H1 (cell line): ENCODE results near the gene HELZ2. TPM values are rescaled to one million over a fixed set of nuclear protein-coding genes. Genes with fewer than 3 reads are reported as not detected.
A peak's percentile ranks its signal among the peaks of the same experiment; 100 is the strongest.

Experiments used
- CTCF ChIA-PET: fragments of 300-600 bp; sonication (Branson Sonifier 250); formaldehyde crosslinking; loops from one replicate; lab custom pipeline; 2021; ENCODE audit not compliant: partially characterized antibody; lab: Charles Lee
- POLR2A ChIA-PET: fragments of 300-600 bp; sonication (Branson Sonifier 250); formaldehyde crosslinking; loops from one replicate; lab custom pipeline; 2021; ENCODE audit warnings: inconsistent platforms; ENCODE audit not compliant: partially characterized antibody; lab: Charles Lee
- DNase-seq, 2 experiments: peaks; one replicate each; pipeline versions ENCODE4 v3.0.0 to v3.0.0-alpha.2; 2010 to 2022; ENCODE audit warnings: low spot score in 2 of 2, low read depth in 1 of 2, mixed read lengths in 1 of 2
- FAIRE-seq: peaks from 2 replicates; lab custom pipeline; 2011; peaks lifted over from hg19 to GRCh38; lab: Jason Lieb, UNC
- H2AFZ ChIP-seq: 2 replicates; pipeline ENCODE4 v1.8.1; 2012; ENCODE audit warnings: low read length, inconsistent platforms
- H2AK5ac ChIP-seq: 2 replicates; pipeline ENCODE4 v1.6.1; 2013; ENCODE audit warnings: low read depth, low read length
- H2BK120ac ChIP-seq: replicated peaks from 2 replicates; pipeline ENCODE3; 2013; ENCODE audit warnings: low read depth, low read length, inconsistent platforms
- H2BK12ac ChIP-seq: 2 replicates; pipeline ENCODE4 v1.6.1; 2013; ENCODE audit warnings: low read depth, low read length
- H2BK15ac ChIP-seq: 2 replicates; pipeline ENCODE4 v1.6.1; 2013; ENCODE audit warnings: low read length
- H2BK20ac ChIP-seq: 2 replicates; pipeline ENCODE4 v1.6.1; 2013; ENCODE audit warnings: low read length
- H2BK5ac ChIP-seq: 2 replicates; pipeline ENCODE4 v1.6.1; 2013; ENCODE audit warnings: low read depth, low read length
- H3K14ac ChIP-seq: 2 replicates; pipeline ENCODE4 v1.6.1; 2013; ENCODE audit warnings: inconsistent platforms; ENCODE audit not compliant: insufficient read length
- H3K18ac ChIP-seq: 2 replicates; pipeline ENCODE4 v1.6.1; 2013; ENCODE audit warnings: low read length; ENCODE audit errors: extremely low read depth
- H3K23ac ChIP-seq: 2 replicates; pipeline ENCODE4 v1.6.1; 2013; ENCODE audit warnings: inconsistent platforms; ENCODE audit not compliant: insufficient read length
- H3K23me2 ChIP-seq: 2 replicates; pipeline ENCODE4 v1.6.1; 2013; ENCODE audit warnings: low read depth, low read length
- H3K27ac ChIP-seq: 2 replicates; pipeline ENCODE4 v1.6.1; 2011; ENCODE audit warnings: low read depth, low read length, inconsistent platforms
- H3K27me3 ChIP-seq, 4 experiments: replicated peaks in 1 of 4; 1 replicate in 1 of 4; 2 replicates in 3 of 4; pipeline versions ENCODE4 v1.6.1 to v1.8.1; 2011 to 2013; ENCODE audit warnings: low read length in 3 of 4, mild to moderate bottlenecking in 3 of 4, inconsistent platforms in 2 of 4, mixed read lengths in 2 of 4, moderate library complexity in 1 of 4; ENCODE audit not compliant: control insufficient read depth in 3 of 4, insufficient read depth in 3 of 4; ENCODE audit errors: extremely low read depth in 1 of 4
- H3K36me3 ChIP-seq, 4 experiments: 2 replicates each; pipeline versions ENCODE4 v1.6.1 to v1.8.1; 2011 to 2013; ENCODE audit warnings: mild to moderate bottlenecking in 4 of 4, low read length in 3 of 4, moderate library complexity in 2 of 4, control low read depth in 1 of 4, inconsistent platforms in 1 of 4; ENCODE audit not compliant: insufficient read depth in 4 of 4, control insufficient read depth in 2 of 4
- H3K4ac ChIP-seq: replicated peaks from 2 replicates; pipeline ENCODE3; 2013; ENCODE audit warnings: low read length, low read depth, mixed read lengths, inconsistent platforms; ENCODE audit not compliant: insufficient read length
- H3K4me1 ChIP-seq, 4 experiments: replicated peaks in 1 of 4; 1 replicate in 1 of 4; 2 replicates in 3 of 4; pipeline versions ENCODE4 v1.6.1 to v1.8.1; 2011 to 2013; ENCODE audit warnings: low read length in 3 of 4, inconsistent platforms in 2 of 4, mixed read lengths in 1 of 4; ENCODE audit not compliant: insufficient read depth in 4 of 4, control insufficient read depth in 3 of 4
- H3K4me2 ChIP-seq, 2 experiments: 2 replicates each; pipeline versions ENCODE4 v1.6.1 to v1.8.1; 2011 to 2013; ENCODE audit warnings: low read depth in 2 of 2, low read length in 2 of 2, control low read depth in 1 of 2, inconsistent platforms in 1 of 2, mild to moderate bottlenecking in 1 of 2; ENCODE audit not compliant: insufficient read depth in 1 of 2
- H3K4me3 ChIP-seq, 4 experiments: fragments of 200-600, 300-600 bp in 1 of 4; sonication (generic), shearing (Covaris generic), sonication (Bioruptor Twin) in 1 of 4; 2 replicates each; pipeline versions ENCODE4 v1.5.1 to v1.8.1; 2011 to 2016; ENCODE audit warnings: low read length in 4 of 4, low read depth in 3 of 4, control low read depth in 2 of 4, inconsistent platforms in 2 of 4, mild to moderate bottlenecking in 2 of 4, mixed read lengths in 1 of 4, moderate library complexity in 1 of 4; ENCODE audit not compliant: insufficient read depth in 2 of 4; ENCODE audit errors: extremely low read depth in 1 of 4
- H3K56ac ChIP-seq: replicated peaks from 2 replicates; pipeline ENCODE3; 2013; ENCODE audit warnings: low read depth, mild to moderate bottlenecking, mixed read lengths, low read length, inconsistent platforms; ENCODE audit not compliant: insufficient read length
- H3K79me1 ChIP-seq: 2 replicates; pipeline ENCODE4 v1.6.1; 2013; ENCODE audit warnings: low read depth, low read length, control low read depth
- H3K79me2 ChIP-seq, 2 experiments: 2 replicates each; pipeline versions ENCODE4 v1.6.1 to v1.8.1; 2012 to 2013; ENCODE audit warnings: low read length in 2 of 2, mild to moderate bottlenecking in 2 of 2, inconsistent platforms in 1 of 2; ENCODE audit not compliant: insufficient read depth in 2 of 2, control insufficient read depth in 1 of 2
- H3K9ac ChIP-seq, 4 experiments: replicated peaks in 1 of 4; 1 replicate in 1 of 4; 2 replicates in 3 of 4; pipeline versions ENCODE4 v1.6.1 to v1.8.1; 2011 to 2013; ENCODE audit warnings: low read depth in 3 of 4, low read length in 3 of 4, control low read depth in 2 of 4, mild to moderate bottlenecking in 2 of 4, moderate library complexity in 2 of 4, inconsistent platforms in 1 of 4; ENCODE audit errors: extremely low read depth in 1 of 4
- H3K9me3 ChIP-seq, 2 experiments: 2 replicates each; pipeline versions ENCODE4 v1.6.1 to v1.8.1; 2012 to 2013; ENCODE audit warnings: mild to moderate bottlenecking in 2 of 2, moderate library complexity in 2 of 2, control low read depth in 1 of 2, inconsistent platforms in 1 of 2, low read depth in 1 of 2, low read length in 1 of 2, mixed read lengths in 1 of 2; ENCODE audit not compliant: insufficient read depth in 2 of 2
- H4K20me1 ChIP-seq, 2 experiments: replicated peaks in 1 of 2; 2 replicates each; pipeline versions ENCODE3 to v1.8.1; 2011 to 2013; ENCODE audit warnings: inconsistent platforms in 2 of 2, low read length in 2 of 2, mild to moderate bottlenecking in 1 of 2; ENCODE audit not compliant: insufficient read depth in 2 of 2, control insufficient read depth in 1 of 2
- H4K5ac ChIP-seq: 2 replicates; pipeline ENCODE4 v1.6.1; 2013; ENCODE audit warnings: low read length, low read depth, mixed read lengths, inconsistent platforms; ENCODE audit not compliant: insufficient read length
- H4K8ac ChIP-seq: 2 replicates; pipeline ENCODE4 v1.8.0; 2013; ENCODE audit warnings: mild to moderate bottlenecking, moderate library complexity, low read length, inconsistent platforms; ENCODE audit not compliant: insufficient read depth; ENCODE audit errors: extremely low read depth
- H4K91ac ChIP-seq: replicated peaks from 2 replicates; pipeline ENCODE3; 2013; ENCODE audit warnings: low read length, mixed read lengths, inconsistent platforms; ENCODE audit not compliant: insufficient read length
- CBX8 ChIP-seq: fragments of 300-800, 300-1000 bp; sonication (generic); IDR thresholded peaks from 2 replicates; pipeline ENCODE4 v1.7.1; 2016; ENCODE audit warnings: low read depth, low read length, borderline replicate concordance
- CHD1 ChIP-seq: IDR thresholded peaks from 2 replicates; pipeline ENCODE4 v1.6.1; 2012; ENCODE audit warnings: low read depth, low read length, improper control_type of control experiment
- CREB1 ChIP-seq: IDR thresholded peaks from 2 replicates; pipeline ENCODE4 v1.6.1; 2012; ENCODE audit warnings: inconsistent platforms
- CTBP2 ChIP-seq: IDR thresholded peaks from 2 replicates; pipeline ENCODE4 v1.7.0; 2011; ENCODE audit warnings: borderline replicate concordance, mild to moderate bottlenecking, moderate library complexity, mixed read lengths, low read length; ENCODE audit not compliant: insufficient read depth, insufficient read length
- JUN ChIP-seq: IDR thresholded peaks from 2 replicates; pipeline ENCODE4 v1.6.1; 2011; ENCODE audit warnings: low read depth, mild to moderate bottlenecking, improper control_type of control experiment, low read length
- PHF8 ChIP-seq: fragments of 200-600 bp; sonication (generic); conservative IDR thresholded peaks from 2 replicates; pipeline ENCODE4 v1.7.1; 2012; ENCODE audit warnings: low read depth, mild to moderate bottlenecking, inconsistent platforms, low read length, moderate library complexity
- POLR2A ChIP-seq, 2 experiments: IDR thresholded peaks; 1 replicate in 1 of 2; 2 replicates in 1 of 2; pipeline ENCODE4 v1.6.1; 2011; ENCODE audit warnings: low read depth in 2 of 2, low read length in 2 of 2, mild to moderate bottlenecking in 2 of 2; ENCODE audit errors: control extremely low read depth in 1 of 2
- SUZ12 ChIP-seq: fragments of 200-600 bp; sonication (generic); IDR thresholded peaks from 2 replicates; pipeline ENCODE4 v1.6.1; 2012; ENCODE audit warnings: mild to moderate bottlenecking, inconsistent platforms, low read length, moderate library complexity, mixed read lengths
- TEAD4 ChIP-seq: IDR thresholded peaks from 2 replicates; pipeline ENCODE4 v1.6.1; 2012; ENCODE audit warnings: low read depth, low read length, inconsistent platforms, mixed read lengths
- WGBS, 2 experiments: shearing (Covaris generic) in 1 of 2; methylation state at CpG; one replicate each; pipeline versions ENCODE4 v1.1.6 to v1.1.7; 2013 to 2015; ENCODE audit warnings: low lambda C conversion rate in 2 of 2, mixed read lengths in 2 of 2, inconsistent platforms in 1 of 2, low coverage in 1 of 2, missing lambda C conversion rate in 1 of 2; ENCODE audit not compliant: insufficient replicate concordance in 2 of 2, insufficient coverage in 1 of 2, insufficient read length in 1 of 2; ENCODE audit errors: extremely low coverage in 1 of 2, missing lambda C conversion rate in 1 of 2; 5-methylcytosine and 5-hydroxymethylcytosine counted together
- polyA plus RNA-seq, 7 experiments: library from polyadenylated mRNA; depleted of rRNA in 3 of 7; stranded (reverse) in 5 of 7; unstranded in 2 of 7; fragments of >200 nt in 5 of 7; fragments of 200-250 nt in 2 of 7; gene quantifications; 1 replicate in 5 of 7; 2 replicates in 1 of 7; 4 replicates in 1 of 7; pipeline versions ENCODE4 v1.2.1 to v1.2.3, GENCODE V29; 2011 to 2013; ENCODE audit warnings: missing spikeins in 2 of 7, mixed read lengths in 2 of 7
- total RNA-seq: library from RNA; stranded (reverse); fragmentation: NEBNext Ultra II Directional; extraction: Animal tissue kit (Norgen Biotek cat#: 25700); gene quantifications from 2 replicates; pipeline ENCODE4 v1.2.1, GENCODE V29; 2021
- TF ChIP-seq, protein P1 (sequence below): IDR thresholded peaks from 2 replicates; pipeline ENCODE4 v1.6.1; 2011; ENCODE audit warnings: low read depth, mild to moderate bottlenecking, low read length; ENCODE audit not compliant: insufficient read depth
- TF ChIP-seq, protein P2 (sequence below): IDR thresholded peaks from 2 replicates; pipeline ENCODE4 v1.6.1; 2012; ENCODE audit warnings: inconsistent platforms
- TF ChIP-seq, protein P3 (sequence below): IDR thresholded peaks from 2 replicates; pipeline ENCODE4 v1.6.1; 2011; ENCODE audit warnings: low read length, improper control_type of control experiment

Gene HELZ2
- total and polyA plus RNA-seq, 2 of the 8 experiments (the other 6 are each of a cell fraction or from before 2014, with no cell fraction given) = 7.9 to 17.5 TPM

DNA sequence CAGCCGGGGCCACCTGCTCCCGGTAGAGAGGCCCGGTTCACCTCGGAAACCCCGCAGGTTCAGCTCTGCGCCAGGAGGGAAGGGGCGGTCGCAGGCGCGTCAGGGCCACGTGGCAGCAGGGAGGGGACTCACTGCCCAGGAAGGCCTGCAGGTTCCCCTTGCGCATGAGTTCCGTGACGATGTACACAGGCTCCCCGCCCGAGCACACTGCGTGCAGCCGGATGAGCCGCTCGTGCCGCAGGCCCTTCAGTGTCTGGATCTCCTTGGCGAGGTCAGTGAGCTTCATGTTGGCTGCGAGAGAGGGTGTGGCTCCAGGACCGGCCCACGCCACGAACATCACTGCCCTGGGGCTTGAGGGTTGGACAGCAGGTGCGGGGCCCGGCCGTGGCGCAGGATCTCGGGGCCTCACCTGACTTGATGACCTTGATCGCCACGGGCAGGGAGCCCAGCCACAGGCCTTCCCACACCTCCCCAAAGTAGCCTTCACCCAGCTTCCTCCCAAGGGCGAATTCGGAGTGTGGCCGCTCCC, 31.9 kb downstream of the HELZ2 start:
- Histone ChIP-seq H2BK120ac (no peak overlapping the region), H4K8ac (peak overlapping the region; percentile 51; the same call in 1 of the 2 replicates), H3K56ac (no peak overlapping the region), H3K4me2 (no peak overlapping the region), H3K79me1 (no peaks in the 10 kb centered on the region), H3K9ac (no peak overlapping the region), H3K27ac (no peak overlapping the region), H4K5ac (no peak overlapping the region), H2BK20ac (no peak overlapping the region), H3K79me2 (no peaks in the 10 kb centered on the region), H3K36me3 (no peaks in the 10 kb centered on the region), H2AK5ac (no peak overlapping the region), H3K14ac (no peak overlapping the region), H3K4ac (no peak overlapping the region), H4K91ac (no peak overlapping the region), H4K20me1 (no peaks in the 10 kb centered on the region), H3K23ac (no peak overlapping the region), H3K27me3 (no peaks in the 10 kb centered on the region), H3K4me3 (no peak overlapping the region), H3K18ac (no peak overlapping the region), H3K9me3 (no peaks in the 10 kb centered on the region), H3K23me2 (no peaks in the 10 kb centered on the region), H2BK15ac (no peak overlapping the region), H2BK12ac (no peak overlapping the region), H3K4me1 (peaks cover 0 to 8% (median 2%) of the 10 kb centered on the region in 4 experiments; a peak in 5 of 7 replicates), H2AFZ (no peak overlapping the region), H2BK5ac (no peak overlapping the region)
- 93% methylated on average over 36 of the region's 36 CpGs; no CpG with 5 or more reads in 1 of the 2 experiments for whole genome bisulfite sequencing, 2 experiments
- CTCF ChIA-PET = interaction anchor here (0.6 to 1.7 kb wide), 10 partner anchors 10 to 168 kb away, joined by 3 to 5 read pairs (median 4); partner anchors contain the start of gene HELZ2
- FAIRE-seq = no peak
- POLR2A ChIA-PET = interaction anchor here (2.3 kb wide), 1 partner anchor 10 kb away, joined by 7 read pairs; no protein-coding TSS in a partner anchor
- no peak for DNase-seq
- TF ChIP-seq, protein P1, sequence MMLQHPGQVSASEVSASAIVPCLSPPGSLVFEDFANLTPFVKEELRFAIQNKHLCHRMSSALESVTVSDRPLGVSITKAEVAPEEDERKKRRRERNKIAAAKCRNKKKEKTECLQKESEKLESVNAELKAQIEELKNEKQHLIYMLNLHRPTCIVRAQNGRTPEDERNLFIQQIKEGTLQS = no peak
- TF ChIP-seq CTBP2 (no peak), CBX8 (no peak), POLR2A (IDR thresholded peaks at IDR 0.05; ENCODE audit: control extremely low read depth in 1 of 2, low read depth in 2 of 2, low read length in 2 of 2) (no peak), CREB1 (no peak), TEAD4 (no peak), CHD1 (no peak), SUZ12 (no peak), JUN (no peak), PHF8 (no peak)
- TF ChIP-seq, protein P2, sequence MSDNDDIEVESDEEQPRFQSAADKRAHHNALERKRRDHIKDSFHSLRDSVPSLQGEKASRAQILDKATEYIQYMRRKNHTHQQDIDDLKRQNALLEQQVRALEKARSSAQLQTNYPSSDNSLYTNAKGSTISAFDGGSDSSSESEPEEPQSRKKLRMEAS = no peak
- TF ChIP-seq, protein P3, sequence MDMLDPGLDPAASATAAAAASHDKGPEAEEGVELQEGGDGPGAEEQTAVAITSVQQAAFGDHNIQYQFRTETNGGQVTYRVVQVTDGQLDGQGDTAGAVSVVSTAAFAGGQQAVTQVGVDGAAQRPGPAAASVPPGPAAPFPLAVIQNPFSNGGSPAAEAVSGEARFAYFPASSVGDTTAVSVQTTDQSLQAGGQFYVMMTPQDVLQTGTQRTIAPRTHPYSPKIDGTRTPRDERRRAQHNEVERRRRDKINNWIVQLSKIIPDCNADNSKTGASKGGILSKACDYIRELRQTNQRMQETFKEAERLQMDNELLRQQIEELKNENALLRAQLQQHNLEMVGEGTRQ = no peak
